ENCODE data around the gene ISYNA1.
"Not testable (repeated sequence)": the region's sequence is repeated elsewhere in the genome, so short reads cannot be mapped to it uniquely, and the experiment has no call there.

- not testable (repeated sequence) for TF ChIP-seq RAD21 (conservative IDR thresholded peaks at IDR 0.05 in 1 of 2, IDR thresholded peaks at IDR 0.05 in 1 of 2); CTCF (IDR thresholded peaks at IDR 0.05); CEBPB (IDR thresholded peaks at IDR 0.05); POLR2A (IDR thresholded peaks at IDR 0.05; ENCODE audit: low read length); NR3C1 (IDR thresholded peaks at IDR 0.05); MAZ (IDR thresholded peaks at IDR 0.05; ENCODE audit: borderline replicate concordance, low read depth, low read length); EP300 (IDR thresholded peaks at IDR 0.05)
These were observed 35.3 kb downstream of the ISYNA1 start for GRCh38 chr19:18402455-18403248.
